Heart left ventricle (tissue), 16 donors: ENCODE results near the gene TRIM47. TPM values are rescaled to one million over a fixed set of nuclear protein-coding genes. Genes with fewer than 3 reads are reported as not detected.

Source experiments
- ATAC-seq, 4 donors: fragments of 200-7000 bp; cut with Tn5 transposase; one replicate each; pipeline ENCODE4 v1.9.1; 2020 to 2022; ENCODE audit warnings: moderate library complexity in 4 of 4, mild to moderate bottlenecking in 3 of 4, moderate number of reproducible peaks in 1 of 4
- DNase-seq, 5 donors: peaks; one replicate each; pipeline ENCODE4 v3.0.0-alpha.2; 2020
- H3K27ac ChIP-seq, 12 donors: fragments of 200-600 bp; sonication (generic) in 4 of 12; one replicate each; pipeline versions ENCODE4 v1.5.0 to v1.8.0; 2016 to 2022; ENCODE audit warnings: mild to moderate bottlenecking in 2 of 12
- H3K27me3 ChIP-seq, 9 donors: fragments of 200-600 bp; sonication (generic) in 2 of 9; one replicate each; pipeline versions ENCODE4 v1.5.1 to v1.8.0; 2016 to 2022; ENCODE audit warnings: mild to moderate bottlenecking in 3 of 9
- H3K36me3 ChIP-seq, 9 donors: fragments of 200-600 bp; sonication (generic) in 2 of 9; one replicate each; pipeline versions ENCODE4 v1.5.0 to v1.8.0; 2018 to 2022; ENCODE audit warnings: mild to moderate bottlenecking in 2 of 9
- H3K4me1 ChIP-seq, 12 donors: fragments of 200-600 bp; sonication (generic) in 4 of 12; one replicate each; pipeline versions ENCODE4 v1.5.0 to v1.8.0; 2016 to 2022; ENCODE audit warnings: mild to moderate bottlenecking in 3 of 12
- H3K4me3 ChIP-seq, 12 donors: fragments of 200-600 bp; sonication (generic) in 4 of 12; one replicate each; pipeline versions ENCODE4 v1.5.0 to v1.8.0; 2017 to 2022; ENCODE audit warnings: mild to moderate bottlenecking in 9 of 12, moderate library complexity in 4 of 12
- H3K9me3 ChIP-seq, 12 donors: fragments of 200-600 bp; sonication (generic) in 4 of 12; one replicate each; pipeline versions ENCODE4 v1.5.0 to v1.8.0; 2016 to 2022; ENCODE audit warnings: mild to moderate bottlenecking in 1 of 12
- CTCF ChIP-seq, 12 donors: fragments of 200-600 bp; sonication (generic) in 4 of 12; IDR thresholded peaks; one replicate each; pipeline versions ENCODE4 v1.5.0 to v1.8.0; 2018 to 2022; ENCODE audit warnings: antibody characterized with exemption in 12 of 12, mild to moderate bottlenecking in 5 of 12
- POLR2A ChIP-seq, 2 donors: fragments of 450-650 bp; IDR thresholded peaks; one replicate each; pipeline ENCODE4 v1.6.1; 2017; ENCODE audit warnings: antibody characterized with exemption in 2 of 2, mild to moderate bottlenecking in 2 of 2, moderate library complexity in 2 of 2
- WGBS, 4 donors: extraction: QIAGEN DNeasy Blood & Tissue Kit in 2 of 4; methylation state at CpG; one replicate each; pipeline versions ENCODE4 v1.1.5 to v1.1.7; 2013 to 2018; 5-methylcytosine and 5-hydroxymethylcytosine counted together
- intact Hi-C, 10 donors: fragments of 100-400 bp; cut with DNase I; formaldehyde crosslinking; loops; one replicate each; pipeline versions ENCODE4 v1.11.1 to v1.14.2; 2022
- polyA plus RNA-seq, 2 donors: library from polyadenylated mRNA; stranded (reverse); fragments of 200-250 nt; gene quantifications; one replicate each; pipeline ENCODE4 v1.2.3, GENCODE V29; 2013
- total RNA-seq, 9 donors: library from RNA; depleted of rRNA in 2 of 9; stranded (reverse); fragments of >200 nt in 2 of 9; fragmentation: NEBNext Ultra II Directional in 3 of 9; extraction: Animal tissue kit (Norgen Biotek cat#: 25700) in 3 of 9; gene quantifications; one replicate each; pipeline versions ENCODE4 v1.1.0 to v1.2.4, GENCODE V29; 2016 to 2023
- donor health status: ischemic (EF 13 %, LVEDD 7.1; RV severe dilation, severe dysfunction).
- donor health status: healthy with polysubstance abuse.
- donor health status: DM: no; HTN: yes; CAD: no.
- donor health status: DM: no; HTN: no; CAD: no.
- donor health status: ischemic (EF 25% LVEDD 6.9; RV normal size, moderate dysfunction).
- donor health status: ischemic (EF 25% LVEDD 5.7; RV mildly dilated, moderate dysfunction).
- donor health status: healthy.
- donor health status: DM: yes; HTN: yes; CAD: no.
- donor health status: ischemic (EF 35%, LVEDD 5.7; RV mildly dilated, moderate dysfunction).
- donor health status: nonischemic (EF 11% LVEDD 7.7; RV severe dilation, severe dysfunction).
- donor health status: DM: yes; HTN: yes; CAD: no.
- donor health status: PGD.
- donor health status: ischemic (EF 29% LVEDD 5.4; RV normal size, mild dysfunction).
- donor health status: nonischemic (EF 23%, LVEDD 6.1; RV moderate dilation, normal function).

Gene TRIM47
- total and polyA plus RNA-seq, 11 donors, result 20.1 to 53.4 (median 23.3) TPM

- intact Hi-C loops, result loop anchor here in 6 of 10 donors (2.0 to 10.0 kb wide), 6 partner anchors 15 to 129 kb away; partner anchors contain the start of genes TRIM47 (in 2 of the 6), GALK1 (in 1 of the 6), UNC13D (in 1 of the 6) and UNK (in 1 of the 6)
- no peak for DNase-seq
- Histone ChIP-seq H3K36me3 (peaks cover 0 to 44% (median 33%) of the 10 kb centered on the region in 9 donors), H3K9me3 (no peaks in the 10 kb centered on the region), H3K4me1 (peaks cover 0 to 32% (median 24%) of the 10 kb centered on the region in 12 donors), H3K27me3 (no peaks in the 10 kb centered on the region), H3K4me3 (no peak overlapping the region), H3K27ac (no peak overlapping the region)
- ATAC-seq, result no peak
- WGBS, 4 donors, result 92 to 94% (median 92%) methylated on average over 18 of the region's 18 CpGs
- TF ChIP-seq CTCF (IDR thresholded peaks at IDR 0.05), result no peak
Measured at GRCh38 chr17:75893305-75894048, 15.1 kb upstream of the TRIM47 start.

DNA sequence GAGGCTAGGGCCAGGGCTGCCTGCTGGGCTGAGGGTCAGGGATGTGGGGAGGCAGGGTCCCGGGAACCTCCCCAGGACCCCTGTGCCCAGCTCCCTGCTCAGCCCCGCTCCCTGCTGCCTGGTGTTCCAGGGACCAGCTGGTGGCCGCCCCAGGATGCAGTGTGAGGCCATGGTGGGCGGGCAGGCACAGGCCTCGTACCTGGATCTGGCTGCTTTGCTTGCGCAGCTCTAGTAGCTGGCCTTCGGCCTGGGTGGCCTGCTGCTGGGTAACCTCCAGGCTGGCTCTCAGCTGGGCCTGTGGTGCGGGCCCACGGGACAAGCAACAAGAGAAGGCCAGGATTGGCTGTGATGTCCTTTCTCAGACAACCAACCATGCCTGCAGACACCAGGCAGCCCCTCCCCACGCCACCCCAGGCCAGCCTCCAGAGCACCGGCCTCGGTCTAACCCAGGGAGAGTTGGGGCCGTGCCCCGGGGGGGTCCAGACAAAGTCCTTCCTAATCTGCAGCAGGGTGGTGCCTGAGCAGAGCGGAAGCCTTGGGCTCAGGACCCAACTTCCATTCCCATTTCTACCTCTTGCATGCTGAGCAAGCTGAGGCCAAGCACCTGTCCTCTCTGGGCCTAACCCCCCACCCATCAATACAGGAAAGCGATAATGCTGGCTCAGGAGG is 14.3 kb upstream of the TRIM47 start:
- intact Hi-C loops, result loop anchor here in 5 of 10 donors (5.0 to 10.0 kb wide), 5 partner anchors 35 to 128 kb away; partner anchors contain the start of genes GALK1 (in 1 of the 5), UNC13D (in 1 of the 5), UNK (in 1 of the 5) and WBP2 (in 1 of the 5)
- no peaks in the 10 kb centered on the region for H3K9me3 ChIP-seq
- H3K4me1 ChIP-seq, result peaks cover 0 to 32% (median 24%) of the 10 kb centered on the region in 12 donors
- no peak for DNase-seq
- TF ChIP-seq POLR2A (IDR thresholded peaks at IDR 0.05), result no peak
- TF ChIP-seq CTCF (IDR thresholded peaks at IDR 0.05), result no peak
- H3K4me3 ChIP-seq, result no peak overlapping the region
- peaks cover 0 to 39% (median 31%) of the 10 kb centered on the region in 9 donors for H3K36me3 ChIP-seq
- no peak for ATAC-seq
- H3K27me3 ChIP-seq, result no peaks in the 10 kb centered on the region
- WGBS, 4 donors, result 87 to 90% (median 89%) methylated on average over 13 to 16 of the region's 16 CpGs
- H3K27ac ChIP-seq, result no peak overlapping the region

GRCh38 chr17:75891605-75892555 is 13.5 kb upstream of the TRIM47 start:
- no peak overlapping the region for H3K4me3 ChIP-seq
- no peak for DNase-seq
- ATAC-seq, result no peak
- H3K9me3 ChIP-seq, result no peaks in the 10 kb centered on the region
- peaks cover 0 to 37% (median 33%) of the 10 kb centered on the region in 9 donors for H3K36me3 ChIP-seq
- intact Hi-C loops, result loop anchor here in 5 of 10 donors (5.0 to 10.0 kb wide), 5 partner anchors 35 to 127 kb away; partner anchors contain the start of genes GALK1 (in 1 of the 5), UNC13D (in 1 of the 5), UNK (in 1 of the 5) and WBP2 (in 1 of the 5)
- peak overlapping the region in 1 of 12 donors; percentile 17 for H3K27ac ChIP-seq
- no peak for TF ChIP-seq POLR2A (IDR thresholded peaks at IDR 0.05)
- TF ChIP-seq CTCF (IDR thresholded peaks at IDR 0.05), result no peak
- H3K4me1 ChIP-seq, result peaks cover 0 to 24% (median 19%) of the 10 kb centered on the region in 12 donors
- H3K27me3 ChIP-seq, result no peaks in the 10 kb centered on the region
- WGBS, 4 donors, result 78 to 84% (median 80%) methylated on average over 20 to 32 of the region's 32 CpGs
